Measurements from ENCODE around the gene COQ10B.

- TF ChIP-seq, protein P1, sequence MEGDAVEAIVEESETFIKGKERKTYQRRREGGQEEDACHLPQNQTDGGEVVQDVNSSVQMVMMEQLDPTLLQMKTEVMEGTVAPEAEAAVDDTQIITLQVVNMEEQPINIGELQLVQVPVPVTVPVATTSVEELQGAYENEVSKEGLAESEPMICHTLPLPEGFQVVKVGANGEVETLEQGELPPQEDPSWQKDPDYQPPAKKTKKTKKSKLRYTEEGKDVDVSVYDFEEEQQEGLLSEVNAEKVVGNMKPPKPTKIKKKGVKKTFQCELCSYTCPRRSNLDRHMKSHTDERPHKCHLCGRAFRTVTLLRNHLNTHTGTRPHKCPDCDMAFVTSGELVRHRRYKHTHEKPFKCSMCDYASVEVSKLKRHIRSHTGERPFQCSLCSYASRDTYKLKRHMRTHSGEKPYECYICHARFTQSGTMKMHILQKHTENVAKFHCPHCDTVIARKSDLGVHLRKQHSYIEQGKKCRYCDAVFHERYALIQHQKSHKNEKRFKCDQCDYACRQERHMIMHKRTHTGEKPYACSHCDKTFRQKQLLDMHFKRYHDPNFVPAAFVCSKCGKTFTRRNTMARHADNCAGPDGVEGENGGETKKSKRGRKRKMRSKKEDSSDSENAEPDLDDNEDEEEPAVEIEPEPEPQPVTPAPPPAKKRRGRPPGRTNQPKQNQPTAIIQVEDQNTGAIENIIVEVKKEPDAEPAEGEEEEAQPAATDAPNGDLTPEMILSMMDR (IDR thresholded peaks at IDR 0.05 in 4 of 5, conservative IDR thresholded peaks at IDR 0.05 in 1 of 5), result no peak
- no peak for TF ChIP-seq POLR2A (IDR thresholded peaks at IDR 0.05)
Observed at GRCh38 chr2:197500503-197501131, 47.3 kb downstream of the COQ10B start.
